K562 (cell line): Measurements from ENCODE around the gene PIRT. TPM values are rescaled to one million over a fixed set of nuclear protein-coding genes. Genes with fewer than 3 reads are reported as not detected.

Experiments used
- BCOR ChIP-seq: fragments of 450-650 bp; IDR thresholded peaks from 2 replicates; pipeline ENCODE4 v1.6.1; 2016
- GTF2F1 ChIP-seq: IDR thresholded peaks from 2 replicates; pipeline ENCODE4 v1.6.1; 2011; ENCODE audit warnings: low read depth, low read length, improper control_type of control experiment
- MGA ChIP-seq: fragments of 450-650 bp; IDR thresholded peaks from 2 replicates; pipeline ENCODE4 v1.6.1; 2016; ENCODE audit warnings: mild to moderate bottlenecking, moderate library complexity
- OTX1 ChIP-seq: fragments of 450-650 bp; formaldehyde crosslinking; IDR thresholded peaks from 2 replicates; pipeline ENCODE4 v1.4.0; 2022; ENCODE audit warnings: mild to moderate bottlenecking
- PCBP1 ChIP-seq: fragments of 200-400 bp; formaldehyde crosslinking; IDR thresholded peaks from 2 replicates; pipeline ENCODE4 v1.6.1; 2018; ENCODE audit warnings: mild to moderate bottlenecking, low read depth, low read length; ENCODE audit not compliant: poor library complexity, severe bottlenecking
- ZBTB40 ChIP-seq, 2 experiments: fragments of 450-650 bp in 1 of 2; sonication (generic) in 1 of 2; formaldehyde crosslinking in 1 of 2; IDR thresholded peaks; 2 replicates each; pipeline versions ENCODE4 v1.7.1 to v1.9.0; 2016 to 2022; ENCODE audit warnings: inconsistent platforms in 1 of 2, mild to moderate bottlenecking in 1 of 2, missing genetic modification reagents in 1 of 2
- polyA plus RNA-seq, 8 experiments: library from polyadenylated mRNA; depleted of rRNA in 4 of 8; stranded (reverse) in 5 of 8; unstranded in 3 of 8; fragments of >200 nt; fragmentation: Nextera tagmentation in 2 of 8; fragmentation: Illumina TruSeq in 1 of 8; extraction: Ambion mirVana in 2 of 8; extraction: Trizol in 1 of 8; gene quantifications; 2 replicates each; pipeline versions ENCODE4 v1.2.1 to v1.2.3, GENCODE V29; 2011 to 2014; ENCODE audit warnings: inconsistent platforms in 1 of 8, missing spikeins in 1 of 8
- total RNA-seq, 7 experiments: library from RNA; depleted of rRNA in 6 of 7; stranded (reverse); fragments of >200 nt in 6 of 7; fragmentation: Illumina TruSeq in 2 of 7; extraction: Trizol in 2 of 7; gene quantifications; 2 replicates each; pipeline versions ENCODE4 v1.2.1 to v1.2.3, GENCODE V29; 2011 to 2021; ENCODE audit warnings: low replicate concordance in 1 of 7

The PIRT gene
- total and polyA plus RNA-seq, 9 of the 15 experiments (the other 6 are each of a cell fraction or from before 2014, with no cell fraction given): not detected

GRCh38 chr17:10807704-10808128 is 30.2 kb downstream of the PIRT start (continued):
- TF ChIP-seq ZBTB40 (IDR thresholded peaks at IDR 0.05) (no peak), ZBTB40 (CRISPR knock-in tag; IDR thresholded peaks at IDR 0.05) (no peak), OTX1 (CRISPR knock-in tag) (no peak), GTF2F1 (no peak), PCBP1 (no peak), BCOR (peak; percentile 60; the same call in 1 of the 2 replicates), MGA (no peak)
